ENCODE data around the gene BID.
"Not testable (repeated sequence)": the region's sequence is repeated elsewhere in the genome, so short reads cannot be mapped to it uniquely, and the experiment has no call there.

Gene BID

GRCh38 chr22:17703811-17704210 is 70.5 kb downstream of the BID start:
- DNase-seq (ENCODE audit: low read depth, low spot score), result no peak

GRCh38 chr22:17700778-17701177 is 73.5 kb downstream of the BID start:
- DNase-seq (ENCODE audit: low read depth, low spot score), result peak; percentile 6

GRCh38 chr22:17699696-17700340 is 74.5 kb downstream of the BID start:
- DNase-seq (ENCODE audit: low read depth, low spot score), result no peak

- no peak for DNase-seq (ENCODE audit: low read depth, low spot score)
These were observed 75.3 kb downstream of the BID start for GRCh38 chr22:17698948-17699347.

GRCh38 chr22:17698276-17698675 is 76.0 kb downstream of the BID start:
- DNase-seq (ENCODE audit: low read depth, low spot score), result not testable (repeated sequence)

GRCh38 chr22:17697196-17697595 is 77.1 kb downstream of the BID start:
- DNase-seq (ENCODE audit: low read depth, low spot score), result not testable (repeated sequence)

GRCh38 chr22:17695986-17696385 is 78.3 kb downstream of the BID start:
- peak; percentile 8 for DNase-seq (ENCODE audit: low read depth, low spot score)

- no peak for DNase-seq (ENCODE audit: low read depth, low spot score)
These were observed 79.5 kb downstream of the BID start for GRCh38 chr22:17694752-17695151.

- DNase-seq (ENCODE audit: low read depth, low spot score), result no peak
These were observed 80.1 kb downstream of the BID start for GRCh38 chr22:17694193-17694592.

- DNase-seq (ENCODE audit: low read depth, low spot score), result no peak
These were observed 81.4 kb downstream of the BID start for GRCh38 chr22:17692841-17693240.

GRCh38 chr22:17684245-17684644 is 90.0 kb downstream of the BID start:
- DNase-seq (ENCODE audit: low read depth, low spot score), result no peak

Data from astrocyte of the hippocampus (primary cell).